Measurements from ENCODE around the gene MCCD1.
"Not testable (repeated sequence)": the region's sequence is repeated elsewhere in the genome, so short reads cannot be mapped to it uniquely, and the experiment has no call there.

MCCD1 gene, protein sequence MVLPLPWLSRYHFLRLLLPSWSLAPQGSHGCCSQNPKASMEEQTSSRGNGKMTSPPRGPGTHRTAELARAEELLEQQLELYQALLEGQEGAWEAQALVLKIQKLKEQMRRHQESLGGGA

DNA sequence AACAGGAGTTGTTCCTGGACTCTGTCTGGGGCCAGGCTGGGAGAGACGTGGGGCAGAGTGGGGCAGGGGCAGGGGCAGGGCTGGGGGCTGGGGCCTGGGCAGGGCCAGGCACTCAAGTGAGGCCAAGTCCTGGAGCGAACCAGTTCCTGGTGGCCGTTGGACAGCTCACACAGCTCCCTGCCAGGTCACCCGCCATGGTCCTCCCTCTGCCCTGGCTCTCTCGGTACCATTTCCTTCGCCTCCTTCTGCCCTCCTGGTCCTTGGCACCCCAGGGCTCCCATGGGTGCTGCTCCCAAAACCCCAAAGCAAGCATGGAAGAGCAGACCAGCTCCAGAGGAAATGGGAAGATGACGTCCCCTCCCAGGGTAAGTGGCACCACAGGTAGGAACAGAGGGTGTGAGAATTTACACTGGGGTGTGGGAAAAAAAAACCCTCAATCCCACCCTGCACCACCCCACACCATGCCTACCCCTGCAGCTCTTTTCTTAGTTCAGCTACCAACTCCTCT is at the start of gene MCCD1:
Gene MCCD1, plus strand, starts transcription at position 142 of the 508 bp plus-strand sequence. Its CDS starts 53 bp downstream, at position 195.
- DNase-seq: no peak

DNA sequence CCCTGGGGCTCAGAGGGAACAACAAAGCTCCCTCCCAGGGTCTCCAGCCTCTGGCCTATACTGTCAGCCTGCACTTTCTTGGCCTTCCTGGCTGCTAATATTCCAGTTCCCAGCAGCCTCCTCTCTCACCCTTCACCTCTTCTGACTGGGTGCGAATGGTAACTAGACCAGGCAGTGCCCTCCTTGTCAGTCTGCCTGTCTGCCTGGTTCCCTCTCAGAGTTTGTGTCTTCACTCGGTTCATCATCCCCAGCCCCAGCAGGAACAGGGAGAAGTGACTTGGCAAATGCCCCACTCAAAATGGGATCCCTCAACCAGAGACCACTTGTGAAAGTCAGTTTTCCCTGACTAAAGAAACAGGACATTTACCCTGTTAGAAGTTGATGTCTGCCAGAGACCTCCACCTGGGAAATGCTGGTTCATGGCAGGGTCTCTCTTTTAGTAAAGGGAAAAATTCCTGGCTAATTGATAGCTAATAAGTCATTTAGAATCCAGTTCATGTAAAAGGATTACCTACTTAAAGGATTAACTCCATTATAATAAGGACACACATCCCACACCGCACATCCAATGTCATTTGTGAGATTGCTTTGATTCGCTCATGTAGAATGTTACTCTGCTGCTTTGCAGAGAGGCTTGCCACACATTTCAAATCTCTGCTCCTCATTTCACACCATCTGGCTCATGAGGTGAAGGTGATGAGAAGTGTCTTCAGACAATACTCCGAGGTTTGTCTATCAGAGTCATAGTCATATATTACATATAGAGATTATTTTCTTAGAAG is 49.4 kb upstream of the MCCD1 start:
- no peak for DNase-seq

DNA sequence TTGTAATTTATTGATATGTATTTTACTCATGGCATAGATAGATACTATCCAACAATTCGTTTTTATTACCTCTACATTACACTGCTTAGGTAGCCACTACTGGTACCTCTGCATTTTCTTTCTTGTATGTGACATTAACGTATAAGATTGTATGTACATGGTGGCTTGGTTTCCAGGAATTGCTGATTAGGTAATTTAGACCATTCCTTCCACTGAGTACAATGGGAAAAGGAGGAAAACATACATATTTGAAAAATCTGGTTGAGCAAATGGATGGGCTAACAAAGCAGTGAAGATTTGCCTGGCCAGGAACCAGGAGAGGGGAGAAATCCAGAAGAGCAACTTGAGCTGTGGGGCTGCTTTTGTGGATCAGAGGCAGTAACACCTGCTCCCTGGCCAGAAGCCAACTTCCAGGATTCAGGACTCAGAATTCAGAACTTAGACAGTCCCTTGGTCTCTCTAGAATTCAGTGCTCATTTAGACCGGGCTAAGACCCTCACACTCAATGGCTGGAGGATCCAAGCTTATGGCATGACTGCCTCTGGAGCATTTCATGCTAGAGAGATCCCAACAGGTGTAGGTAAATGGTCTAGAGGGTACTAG is 48.7 kb upstream of the MCCD1 start:
- DNase-seq: no peak

DNA sequence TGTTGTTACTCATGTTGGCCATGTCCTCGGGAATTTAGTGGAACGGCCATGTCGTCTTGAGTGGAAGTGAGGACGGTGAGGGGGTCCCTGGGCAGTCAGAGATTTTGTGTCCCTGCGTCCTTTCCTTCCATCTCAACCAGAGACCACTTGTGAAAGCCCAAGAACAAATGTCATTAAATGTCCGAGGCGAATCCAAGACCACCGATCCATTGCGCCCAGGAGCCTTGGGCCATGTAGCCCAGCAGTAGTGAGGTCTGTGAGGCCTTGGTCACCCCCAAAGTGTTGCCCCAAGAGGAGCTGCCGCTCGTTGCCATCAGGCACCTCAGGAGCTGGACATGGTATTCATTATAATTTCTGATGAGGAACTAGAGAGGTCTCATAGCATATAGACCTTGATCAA is 48.2 kb upstream of the MCCD1 start:
- DNase-seq: no peak

DNA sequence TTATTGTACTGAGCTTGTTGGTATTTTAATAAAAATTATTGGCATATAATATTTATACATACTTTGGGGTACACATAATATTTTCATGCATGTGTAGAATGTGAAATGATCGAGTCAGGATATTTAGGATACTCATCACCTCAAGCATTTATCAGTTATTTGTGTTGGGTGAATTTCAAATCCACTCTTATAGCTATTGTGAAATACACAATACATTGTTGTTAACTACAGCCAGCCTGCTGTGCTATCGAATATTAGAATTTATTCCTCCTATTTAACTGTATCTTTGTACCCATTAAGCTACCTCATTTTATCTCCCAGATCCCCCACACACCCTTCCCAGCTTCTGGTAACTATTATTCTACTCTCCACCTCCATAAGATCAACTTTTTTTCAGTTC is 45.4 kb upstream of the MCCD1 start:
- DNase-seq: no peak

DNA sequence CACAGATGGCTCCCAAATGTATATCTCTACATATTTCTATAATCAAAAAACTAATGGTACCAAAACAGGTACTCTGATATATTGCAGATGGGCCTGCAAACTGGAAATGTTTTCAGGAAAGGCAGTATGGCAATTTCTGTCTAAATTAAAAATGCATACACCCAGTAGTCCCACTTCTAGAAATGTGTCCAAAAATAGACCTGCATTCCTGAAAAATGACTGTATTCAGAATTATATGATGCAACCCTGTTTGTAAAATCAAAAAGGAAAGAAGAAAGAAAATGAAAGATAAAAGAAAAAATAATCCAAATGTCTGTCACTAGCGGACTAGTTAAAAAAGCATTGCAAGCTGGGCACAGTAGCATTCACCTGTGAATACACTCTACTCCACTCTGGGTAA is 43.7 kb upstream of the MCCD1 start:
- no peak for DNase-seq

DNA sequence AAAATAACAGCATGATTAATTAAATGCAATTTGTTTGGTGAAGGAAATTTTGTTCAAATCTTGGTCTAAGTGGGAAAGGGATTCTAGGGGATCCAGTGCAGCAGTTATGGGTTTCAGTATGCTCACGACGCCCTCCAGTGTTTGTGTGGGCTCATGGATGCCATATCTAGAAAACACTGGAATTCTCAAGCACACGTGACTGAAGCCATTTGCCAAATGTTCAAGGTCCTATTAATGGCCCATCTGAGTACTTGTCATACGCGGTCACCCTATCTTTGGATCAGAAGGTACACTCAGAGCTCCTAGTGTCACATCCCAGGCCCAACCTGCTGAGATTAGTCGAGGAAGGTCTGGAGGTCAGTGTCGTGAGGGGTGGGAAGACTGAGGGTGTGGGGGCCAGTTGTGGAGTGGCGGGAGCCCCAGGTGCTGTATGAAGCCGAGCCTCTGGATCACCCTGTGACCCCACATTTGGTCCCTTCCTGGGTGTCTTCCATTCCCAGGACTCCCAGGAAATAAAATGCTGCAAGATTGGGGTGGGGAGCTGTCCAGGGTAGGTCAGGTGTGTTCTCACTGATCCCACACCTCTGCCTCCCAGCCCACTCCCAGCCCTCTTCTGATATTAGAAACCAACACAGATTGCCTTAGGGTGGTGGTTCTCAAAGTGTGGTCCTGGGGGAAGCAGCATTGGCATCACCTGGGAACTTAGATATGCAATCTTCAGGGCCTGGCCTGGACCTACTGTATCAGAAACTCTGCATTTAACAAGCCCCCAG is 42.5 kb upstream of the MCCD1 start:
- not testable (repeated sequence) for DNase-seq

DNA sequence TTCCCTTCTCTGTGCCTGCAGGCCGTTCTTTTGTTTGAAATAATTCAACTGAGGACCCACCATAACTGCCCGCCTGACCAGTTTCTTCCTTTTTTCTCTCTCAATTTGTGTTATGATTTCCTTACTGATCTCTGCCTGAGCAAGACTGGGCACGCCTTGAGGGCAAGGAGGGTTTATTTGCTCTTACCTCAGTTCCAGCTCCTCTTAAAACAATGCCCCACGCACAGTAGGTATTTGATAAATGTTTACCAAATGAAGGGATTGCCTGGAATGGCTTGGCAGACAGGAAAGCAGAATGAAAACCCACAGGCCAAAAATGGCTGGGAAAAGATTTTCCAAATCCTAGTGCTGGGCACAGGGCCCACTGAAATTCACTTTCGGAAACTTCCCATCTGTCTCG is 41.1 kb upstream of the MCCD1 start:
- DNase-seq: not testable (repeated sequence)

DNA sequence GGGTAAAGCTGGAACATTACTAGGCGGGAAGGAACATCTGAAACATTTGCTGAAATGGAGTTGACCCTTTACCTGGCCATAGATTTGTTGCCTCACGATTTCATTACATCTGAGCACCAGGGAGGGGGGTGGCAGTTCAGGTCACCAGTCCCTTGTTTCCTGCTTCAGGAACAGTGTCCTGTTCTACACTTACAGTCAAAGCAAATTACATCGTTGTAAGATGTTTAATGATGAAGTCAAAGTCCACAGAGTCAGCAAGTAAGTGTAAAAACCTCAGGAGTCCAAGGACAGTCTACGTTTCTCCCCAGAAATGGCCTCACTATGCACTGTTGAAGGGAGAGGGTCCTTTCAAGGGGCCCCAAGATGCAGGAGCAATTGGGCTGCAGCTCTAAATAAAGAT is 39.7 kb upstream of the MCCD1 start:
- no peak for DNase-seq

DNA sequence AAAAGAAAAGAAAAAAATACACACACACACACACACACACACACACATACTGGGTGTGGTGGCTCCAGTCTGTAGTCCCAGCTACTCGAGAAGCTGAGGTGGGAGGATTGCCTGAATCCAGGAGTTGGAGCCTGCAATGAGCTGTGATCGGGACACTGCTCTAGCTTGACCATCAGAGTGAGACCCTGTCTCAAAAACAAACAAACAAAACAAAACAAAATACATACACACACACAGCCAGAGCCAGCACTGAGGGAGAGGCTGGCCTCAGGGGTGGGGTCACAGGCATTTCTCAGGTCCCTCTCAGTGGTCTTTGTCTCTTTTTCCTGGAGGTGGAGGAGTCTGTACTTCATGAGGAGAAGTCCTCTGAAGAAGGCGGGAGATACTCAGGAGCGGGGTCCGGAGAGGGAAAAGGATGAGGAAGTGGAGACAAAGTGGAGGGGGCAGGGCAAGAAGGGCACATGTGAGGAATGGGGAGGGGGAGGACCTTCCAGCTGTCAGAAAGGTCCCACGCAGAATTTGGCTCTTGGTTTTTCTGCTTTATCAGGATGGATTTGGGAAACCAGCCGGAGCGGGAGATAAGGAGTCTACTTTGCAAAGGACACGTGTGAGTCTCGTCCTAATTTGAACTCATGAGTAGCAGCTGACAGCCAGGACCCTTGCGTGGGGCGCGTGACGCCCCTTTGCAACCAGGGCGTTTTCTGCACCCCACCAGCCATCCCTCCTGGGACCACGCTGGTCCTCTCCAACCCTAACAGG is 38.5 kb upstream of the MCCD1 start:
- no peak for DNase-seq

DNA sequence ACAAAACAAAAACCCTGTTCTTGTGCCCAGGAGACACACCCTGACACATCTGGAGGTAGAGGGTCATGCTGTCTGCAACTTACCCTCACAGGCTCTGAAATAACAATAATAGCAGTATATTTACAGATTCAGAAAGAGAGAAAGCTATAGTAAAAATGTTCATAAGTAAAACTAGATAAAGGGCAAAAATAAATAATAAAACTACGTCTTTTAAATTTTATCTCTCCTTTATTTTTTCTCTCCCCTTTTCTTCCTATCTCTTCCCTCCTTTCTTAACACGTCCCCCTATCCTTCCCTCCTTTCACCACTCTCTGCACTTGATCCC is 35.2 kb upstream of the MCCD1 start:
- DNase-seq: not testable (repeated sequence)

DNA sequence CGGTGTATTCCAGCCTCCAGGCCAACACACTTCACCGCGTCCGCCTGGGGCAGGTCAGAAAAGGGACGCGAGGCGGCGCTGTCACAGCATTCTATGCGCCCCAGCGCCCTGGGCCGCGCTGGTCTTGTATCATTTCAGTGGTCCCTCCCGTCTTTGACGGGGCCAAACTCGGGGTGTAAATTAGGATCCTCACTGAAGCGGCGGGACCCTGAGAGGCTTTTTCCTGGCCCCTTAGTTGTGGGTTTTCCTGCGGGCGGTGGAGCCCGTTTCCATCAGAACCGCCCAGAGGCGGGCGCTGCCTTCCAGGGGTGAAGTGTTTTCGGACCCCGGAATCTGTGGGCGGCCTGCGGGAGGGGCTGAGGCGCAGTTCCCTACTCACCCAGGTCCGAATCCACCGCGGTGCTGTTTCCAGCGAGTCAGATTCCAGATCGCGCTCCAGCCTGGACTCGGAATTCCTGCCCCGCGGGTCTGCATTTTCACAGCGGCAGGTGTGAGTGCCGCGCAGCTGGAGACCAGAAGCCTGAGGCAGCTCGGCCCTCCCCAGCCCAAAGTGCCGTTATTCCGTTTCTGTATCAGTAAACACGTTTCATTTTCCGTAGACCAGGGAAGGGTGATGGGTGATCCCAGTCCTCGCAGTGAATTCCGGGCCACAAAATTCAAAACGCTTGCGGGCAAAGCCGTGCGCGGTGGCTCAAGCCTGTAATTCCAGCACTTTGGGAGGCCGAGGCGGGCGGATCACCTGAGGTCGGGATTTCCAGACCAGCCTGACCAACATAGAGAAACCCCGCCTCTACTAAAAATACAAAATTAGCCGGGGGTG is 34.7 kb upstream of the MCCD1 start:
- DNase-seq: peak in 28 of 51 donors; percentile 5 to 53 (median 30)

DNA sequence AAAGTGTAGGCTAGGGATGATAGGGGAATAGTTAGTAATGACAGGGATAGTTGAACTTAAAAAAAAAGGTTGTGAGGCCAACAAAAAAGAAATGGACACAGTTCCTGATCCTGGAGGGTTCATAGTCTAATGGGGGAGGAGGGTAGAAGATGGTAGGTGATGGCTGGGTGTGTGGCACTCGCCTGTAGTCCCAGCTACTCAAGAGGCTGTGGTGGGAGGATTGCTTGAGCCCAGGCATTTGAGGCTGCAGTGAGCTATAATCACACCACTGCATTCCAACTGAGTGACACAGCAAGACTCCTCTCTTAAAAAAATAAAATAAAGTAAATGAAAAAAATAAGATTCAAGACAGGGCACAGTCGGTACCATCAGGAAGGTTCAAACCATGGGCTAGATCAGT is 33.2 kb upstream of the MCCD1 start:
- DNase-seq: no peak

DNA sequence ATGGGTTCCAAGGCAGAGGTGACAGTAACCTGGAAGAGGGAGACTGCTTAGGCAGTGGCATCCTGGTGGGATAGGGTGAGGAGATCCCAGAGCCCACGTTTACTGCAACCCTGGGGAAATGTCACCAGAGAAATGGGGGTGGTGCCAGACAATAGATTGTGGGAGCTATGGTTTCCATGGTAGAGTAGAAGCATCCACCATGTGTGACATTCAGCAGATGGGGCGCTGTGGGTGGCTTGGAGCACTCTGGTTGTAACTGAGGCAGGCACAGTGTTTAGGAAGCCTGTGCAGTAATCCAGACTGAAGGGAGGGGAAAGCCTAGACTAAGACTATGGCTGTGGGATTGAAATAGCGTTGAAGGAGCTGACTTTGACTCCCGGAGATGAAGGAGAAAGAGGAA is 31.9 kb upstream of the MCCD1 start:
- peak in 1 of 51 donors; percentile 8 for DNase-seq

DNA sequence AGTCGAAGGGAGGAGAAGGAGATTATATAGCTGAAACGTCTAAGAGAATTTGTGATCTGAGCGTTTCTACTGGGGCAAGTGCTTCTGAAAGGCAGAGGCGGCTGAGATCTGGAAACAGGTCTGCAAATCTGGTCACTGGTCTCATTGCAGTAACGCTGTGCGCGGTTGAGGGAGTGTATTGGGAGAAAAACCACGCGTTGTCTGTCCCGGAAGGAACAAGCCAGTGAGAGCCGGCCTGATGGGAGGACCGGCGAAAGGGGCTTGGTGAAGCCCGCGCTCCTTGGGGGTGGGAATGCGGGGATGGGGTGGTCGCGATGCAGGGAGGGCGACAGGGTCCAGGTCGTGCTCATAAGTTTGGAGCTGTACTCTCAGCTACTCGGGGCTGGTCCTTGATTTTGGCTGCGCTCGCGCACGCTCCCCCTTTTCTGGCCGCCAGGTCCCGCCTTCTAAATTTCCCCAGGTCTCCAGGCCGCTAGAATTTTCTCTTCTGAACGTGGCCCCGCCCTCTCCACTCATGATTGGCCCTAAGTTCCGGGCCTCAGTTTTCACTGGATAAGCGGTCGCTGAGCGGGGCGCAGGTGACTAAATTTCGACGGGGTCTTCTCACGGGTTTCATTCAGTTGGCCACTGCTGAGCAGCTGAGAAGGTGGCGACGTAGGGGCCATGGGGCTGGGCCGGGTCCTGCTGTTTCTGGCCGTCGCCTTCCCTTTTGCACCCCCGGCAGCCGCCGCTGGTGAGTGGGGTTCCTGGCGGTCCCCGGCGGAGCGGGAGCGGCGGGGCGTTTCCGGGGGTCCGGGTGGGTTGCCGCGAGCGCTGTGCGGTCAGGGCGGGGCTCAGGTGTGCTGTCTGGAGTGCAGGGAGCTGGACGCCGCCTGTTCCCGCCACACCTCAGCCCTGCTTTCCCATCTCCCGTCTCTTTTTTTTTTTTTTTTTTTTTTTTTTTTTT is 31.0 kb upstream of the MCCD1 start, which contains the start of gene MICB:
Gene MICB, plus strand, starts transcription at position 615 of the 946 bp plus-strand sequence. Its CDS starts 49 bp downstream, at position 664.
- DNase-seq: peak in 27 of 51 donors; percentile 5 to 51 (median 23)

DNA sequence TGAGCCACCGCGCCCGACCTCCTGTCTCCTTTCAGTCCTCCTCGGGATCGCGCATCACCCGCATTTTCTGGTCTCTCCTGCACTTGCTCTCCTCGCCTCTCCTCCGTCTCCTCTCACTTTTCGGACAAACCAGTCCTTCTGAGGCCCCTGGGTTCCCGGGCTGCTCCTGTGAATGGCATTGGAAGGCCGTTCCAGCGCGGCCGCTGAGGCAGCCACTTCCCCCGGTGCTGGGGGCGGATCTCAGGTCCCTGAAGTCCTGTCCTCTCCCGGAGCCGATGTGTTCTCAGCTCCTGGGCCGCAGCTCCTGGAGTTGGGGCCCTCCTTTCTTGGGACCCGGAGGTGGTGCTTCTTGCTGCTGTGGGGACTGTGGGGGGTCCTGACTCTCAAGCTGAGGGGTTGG is 30.0 kb upstream of the MCCD1 start:
- peak in 2 of 51 donors; percentile 2 to 4 for DNase-seq

DNA sequence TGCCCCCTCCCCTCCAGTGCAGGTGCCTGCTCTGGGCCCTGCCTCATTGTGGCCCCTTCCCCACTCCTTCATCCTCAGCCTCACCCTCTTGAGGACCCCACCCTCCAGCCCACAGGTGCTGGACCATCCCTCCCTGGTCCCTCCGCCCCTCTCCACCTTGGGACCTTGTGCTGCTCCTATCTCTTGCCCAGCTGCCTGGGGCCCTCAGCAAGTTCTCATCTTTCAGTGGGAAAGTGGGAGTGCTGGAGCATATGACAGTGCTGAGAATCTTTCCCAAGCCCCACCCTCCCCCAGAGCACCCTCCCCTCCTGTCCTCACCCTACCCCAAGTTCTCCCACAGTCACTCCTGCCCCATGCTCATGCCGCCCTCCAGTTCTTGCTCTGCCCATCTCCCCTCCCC is 29.1 kb upstream of the MCCD1 start:
- DNase-seq: not testable (repeated sequence)

DNA sequence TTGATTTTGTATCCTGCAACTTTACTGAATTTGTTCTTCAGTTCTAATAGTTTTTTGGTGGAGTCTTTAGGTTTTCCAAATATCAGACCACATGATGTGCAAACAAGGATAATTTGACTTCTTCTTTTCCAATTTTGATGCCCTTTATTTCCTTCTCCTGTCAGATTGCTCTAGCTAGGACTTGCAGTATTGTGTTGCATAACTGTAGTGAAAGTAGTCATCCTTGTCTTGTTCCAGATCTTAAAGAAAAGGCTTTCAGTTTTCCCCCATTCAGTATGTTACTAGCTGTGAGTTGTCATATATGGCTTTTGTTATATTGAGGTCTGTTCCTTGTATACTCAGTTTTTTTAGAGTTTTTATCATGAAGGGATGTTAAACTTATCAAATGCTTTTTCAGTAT is 26.2 kb upstream of the MCCD1 start:
- DNase-seq: no peak

DNA sequence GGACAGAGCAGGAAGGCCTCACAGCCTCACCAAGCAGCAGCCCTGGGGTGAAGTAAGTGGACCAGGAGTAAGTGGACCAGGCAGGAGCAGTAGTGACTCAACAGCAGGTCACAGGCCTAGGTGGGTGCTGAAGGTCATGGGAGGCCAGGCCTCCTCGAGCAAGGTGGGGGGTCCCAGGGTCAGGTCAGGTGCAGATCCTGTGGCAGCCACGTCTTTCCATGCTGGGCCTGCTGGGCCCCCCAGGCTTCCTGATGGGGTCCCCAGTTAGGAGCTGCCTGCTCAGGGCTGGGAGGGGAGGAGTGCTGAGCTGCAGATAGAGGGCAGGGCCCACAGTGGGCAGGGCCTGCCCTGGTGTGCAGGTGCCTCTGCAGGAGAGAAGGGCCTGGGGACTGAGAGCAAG is 19.7 kb upstream of the MCCD1 start:
- not testable (repeated sequence) for DNase-seq
